Lower leg skin (tissue), 3 donors: ENCODE results near the gene NEGR1.

Experiments used
- POLR2A ChIP-seq, 2 donors: fragments of 450-650 bp; IDR thresholded peaks; one replicate each; pipeline ENCODE4 v1.6.1; 2016 to 2017; ENCODE audit warnings: antibody characterized with exemption in 2 of 2, mild to moderate bottlenecking in 1 of 2, moderate library complexity in 1 of 2
- TF ChIP-seq, protein P1 (sequence below), 3 donors: fragments of 450-650 bp; IDR thresholded peaks; one replicate each; pipeline ENCODE4 v1.5.1; 2016; ENCODE audit warnings: antibody characterized with exemption in 3 of 3, mild to moderate bottlenecking in 3 of 3, moderate library complexity in 2 of 3

DNA sequence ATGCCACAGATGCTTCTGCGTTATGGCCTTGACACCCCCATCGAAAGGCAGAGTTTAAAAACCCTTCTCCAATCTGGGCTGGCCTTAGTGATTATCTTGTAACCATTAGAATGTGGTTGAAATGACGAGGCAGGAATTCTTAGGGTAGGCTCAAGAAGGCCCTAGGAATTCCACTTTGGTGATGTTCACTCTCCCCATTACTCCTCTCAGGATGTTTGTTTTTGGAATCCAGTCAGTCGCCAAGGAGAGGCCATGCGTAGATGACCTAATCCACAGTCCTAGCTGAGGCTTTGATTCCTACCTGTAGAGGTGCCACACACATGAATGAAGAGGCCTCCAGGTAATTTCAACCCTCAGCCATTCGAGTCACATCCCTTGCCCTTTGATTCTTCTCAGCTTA, 318.2 kb downstream of the NEGR1 start:
- TF ChIP-seq, protein P1, sequence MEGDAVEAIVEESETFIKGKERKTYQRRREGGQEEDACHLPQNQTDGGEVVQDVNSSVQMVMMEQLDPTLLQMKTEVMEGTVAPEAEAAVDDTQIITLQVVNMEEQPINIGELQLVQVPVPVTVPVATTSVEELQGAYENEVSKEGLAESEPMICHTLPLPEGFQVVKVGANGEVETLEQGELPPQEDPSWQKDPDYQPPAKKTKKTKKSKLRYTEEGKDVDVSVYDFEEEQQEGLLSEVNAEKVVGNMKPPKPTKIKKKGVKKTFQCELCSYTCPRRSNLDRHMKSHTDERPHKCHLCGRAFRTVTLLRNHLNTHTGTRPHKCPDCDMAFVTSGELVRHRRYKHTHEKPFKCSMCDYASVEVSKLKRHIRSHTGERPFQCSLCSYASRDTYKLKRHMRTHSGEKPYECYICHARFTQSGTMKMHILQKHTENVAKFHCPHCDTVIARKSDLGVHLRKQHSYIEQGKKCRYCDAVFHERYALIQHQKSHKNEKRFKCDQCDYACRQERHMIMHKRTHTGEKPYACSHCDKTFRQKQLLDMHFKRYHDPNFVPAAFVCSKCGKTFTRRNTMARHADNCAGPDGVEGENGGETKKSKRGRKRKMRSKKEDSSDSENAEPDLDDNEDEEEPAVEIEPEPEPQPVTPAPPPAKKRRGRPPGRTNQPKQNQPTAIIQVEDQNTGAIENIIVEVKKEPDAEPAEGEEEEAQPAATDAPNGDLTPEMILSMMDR (IDR thresholded peaks at IDR 0.05), result no peak
- no peak for TF ChIP-seq POLR2A (IDR thresholded peaks at IDR 0.05)
